HEK293T (cell line): ENCODE results near the gene ASB3.

ENCODE experiments used
- BHLHE40 ChIP-seq: fragments of 450-650 bp; IDR thresholded peaks from 2 replicates; pipeline ENCODE4 v1.6.1; 2016; ENCODE audit warnings: mild to moderate bottlenecking, moderate library complexity, borderline replicate concordance
- CTBP1 ChIP-seq: fragments of 450-650 bp; IDR thresholded peaks from 2 replicates; pipeline ENCODE4 v1.6.1; 2016; ENCODE audit warnings: borderline replicate concordance
- ELF4 ChIP-seq: fragments of 450-650 bp; IDR thresholded peaks from 2 replicates; pipeline ENCODE4 v1.6.1; 2017; ENCODE audit warnings: antibody characterized with exemption
- FOXA1 ChIP-seq: fragments of 450-650 bp; IDR thresholded peaks from 2 replicates; pipeline ENCODE4 v1.6.1; 2016; ENCODE audit warnings: mild to moderate bottlenecking
- FOXM1 ChIP-seq: fragments of 450-650 bp; IDR thresholded peaks from 2 replicates; pipeline ENCODE4 v1.6.1; 2017; ENCODE audit warnings: mild to moderate bottlenecking, borderline replicate concordance
- HDGF ChIP-seq: fragments of 450-650 bp; IDR thresholded peaks from 2 replicates; pipeline ENCODE4 v1.6.1; 2017; ENCODE audit warnings: antibody characterized with exemption, borderline replicate concordance
- L3MBTL2 ChIP-seq: fragments of 450-650 bp; conservative IDR thresholded peaks from 2 replicates; pipeline ENCODE4 v1.6.1; 2016; ENCODE audit warnings: mild to moderate bottlenecking
- NFRKB ChIP-seq: fragments of 450-650 bp; IDR thresholded peaks from 2 replicates; pipeline ENCODE4 v1.6.1; 2016; ENCODE audit warnings: mild to moderate bottlenecking, moderate library complexity
- PKNOX1 ChIP-seq: fragments of 450-650 bp; IDR thresholded peaks from 2 replicates; pipeline ENCODE4 v1.6.1; 2016
- SP1 ChIP-seq: fragments of 450-650 bp; IDR thresholded peaks from 2 replicates; pipeline ENCODE4 v1.6.1; 2017
- TARDBP ChIP-seq: fragments of 450-650 bp; IDR thresholded peaks from 2 replicates; pipeline ENCODE4 v1.6.1; 2016
- ZNF384 ChIP-seq: fragments of 450-650 bp; IDR thresholded peaks from 2 replicates; pipeline ENCODE4 v1.6.1; 2016

GRCh38 chr2:53640466-53640865, 146.3 kb downstream of the ASB3 start:
- no peak for TF ChIP-seq FOXM1
- no peak for TF ChIP-seq NFRKB
- no peak for TF ChIP-seq L3MBTL2
- no peak for TF ChIP-seq PKNOX1
- TF ChIP-seq SP1, result no peak
- TF ChIP-seq ZNF384, result no peak
- no peak for TF ChIP-seq FOXA1
- no peak for TF ChIP-seq BHLHE40
- TF ChIP-seq ELF4, result no peak
- TF ChIP-seq HDGF, result no peak
- no peak for TF ChIP-seq TARDBP
- no peak for TF ChIP-seq CTBP1
